NCI-H2196 (cell line): Measurements from ENCODE around the gene LRRC8B.
"Not testable (repeated sequence)": the region's sequence is repeated elsewhere in the genome, so short reads cannot be mapped to it uniquely, and the experiment has no call there.

Source experiments
- DNase-seq: peaks from one replicate; lab custom pipeline; 2025; ENCODE audit not compliant: unreplicated experiment; lab: John Stamatoyannopoulos, UW

The LRRC8B gene

DNA sequence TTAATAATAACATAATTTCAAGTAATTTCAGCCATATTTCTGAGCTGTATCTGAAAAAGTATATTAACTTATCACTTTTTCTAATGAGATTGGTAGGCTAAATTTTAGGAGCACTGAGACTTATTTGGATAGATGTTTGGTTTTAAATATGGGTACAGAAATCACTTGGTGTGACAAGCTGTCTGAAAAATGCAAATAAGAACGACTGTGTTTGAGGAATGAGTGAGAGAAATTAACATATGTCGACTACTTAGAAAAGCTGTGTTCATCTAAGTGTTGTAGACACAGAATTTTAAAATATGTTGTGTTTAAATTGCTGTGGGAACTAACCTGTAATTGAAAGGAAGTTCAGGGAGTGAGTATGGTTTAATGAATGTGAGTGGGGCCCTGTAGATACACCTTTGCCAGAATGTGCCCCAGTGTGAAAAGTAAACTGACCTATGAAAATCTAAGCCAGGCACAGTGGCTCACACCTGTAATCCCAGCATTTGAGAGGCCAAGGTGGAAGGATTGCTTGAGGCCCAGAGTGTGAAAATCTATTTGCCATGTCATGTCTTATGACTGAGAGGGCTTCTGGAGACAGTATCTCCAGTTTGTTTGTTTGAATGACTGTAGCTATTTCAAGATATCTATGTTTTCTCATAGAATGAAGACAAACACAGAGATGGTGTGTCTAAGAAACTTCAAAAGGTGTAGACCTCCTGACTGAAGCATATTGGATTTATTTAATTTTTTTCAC lies 54.5 kb downstream of the LRRC8B start:
- no peak for DNase-seq

DNA sequence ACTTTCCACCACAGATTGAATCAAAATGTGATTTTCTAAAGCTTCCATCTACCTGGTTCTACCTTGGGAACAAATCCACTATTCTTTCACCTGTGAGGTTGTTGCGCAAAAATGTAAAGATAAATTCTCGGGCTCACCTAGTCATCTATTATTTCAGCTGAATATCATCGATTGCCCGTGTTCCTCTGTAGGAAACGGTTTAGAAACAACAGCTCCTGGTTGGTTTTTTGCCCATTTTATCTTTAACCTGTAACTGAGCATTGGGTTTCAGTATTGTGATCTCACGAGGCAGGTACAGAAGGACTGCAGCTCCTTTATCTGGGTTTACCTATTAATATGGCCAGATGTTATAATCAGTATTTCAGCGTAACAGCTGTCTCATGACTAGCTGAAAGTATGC lies 55.4 kb downstream of the LRRC8B start:
- no peak for DNase-seq

DNA sequence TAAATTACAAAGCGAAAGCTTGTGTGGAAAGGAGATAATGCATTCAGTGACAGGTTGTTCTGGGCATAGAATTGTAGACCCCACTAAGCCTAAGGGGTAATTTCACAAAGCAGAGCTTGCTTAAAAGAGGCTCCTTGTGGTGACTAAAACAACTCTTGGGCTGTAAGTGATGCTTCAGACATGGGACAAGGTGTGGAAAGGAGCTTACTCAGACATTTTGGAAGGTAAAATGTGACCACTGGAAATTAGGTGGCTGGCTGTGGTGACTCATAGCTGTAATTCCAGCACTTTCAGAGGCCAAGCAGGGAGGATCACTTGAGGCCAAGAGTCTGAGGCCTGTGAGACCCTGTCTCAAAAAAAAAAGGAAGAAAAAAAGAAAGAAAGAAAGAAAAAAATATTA lies 57.2 kb downstream of the LRRC8B start:
- no peak for DNase-seq

DNA sequence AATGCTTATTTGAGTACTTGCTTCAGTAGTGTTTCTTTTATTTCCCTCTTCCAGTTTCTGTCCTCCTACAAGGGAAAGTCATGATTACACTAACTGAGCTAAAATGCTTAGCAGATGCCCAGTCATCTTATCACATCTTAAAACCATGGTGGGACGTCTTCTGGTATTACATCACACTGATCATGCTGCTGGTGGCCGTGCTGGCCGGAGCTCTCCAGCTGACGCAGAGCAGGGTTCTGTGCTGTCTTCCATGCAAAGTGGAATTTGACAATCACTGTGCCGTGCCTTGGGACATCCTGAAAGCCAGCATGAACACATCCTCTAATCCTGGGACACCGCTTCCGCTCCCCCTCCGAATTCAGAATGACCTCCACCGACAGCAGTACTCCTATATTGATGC lies 57.9 kb downstream of the LRRC8B start:
- no peak for DNase-seq

DNA sequence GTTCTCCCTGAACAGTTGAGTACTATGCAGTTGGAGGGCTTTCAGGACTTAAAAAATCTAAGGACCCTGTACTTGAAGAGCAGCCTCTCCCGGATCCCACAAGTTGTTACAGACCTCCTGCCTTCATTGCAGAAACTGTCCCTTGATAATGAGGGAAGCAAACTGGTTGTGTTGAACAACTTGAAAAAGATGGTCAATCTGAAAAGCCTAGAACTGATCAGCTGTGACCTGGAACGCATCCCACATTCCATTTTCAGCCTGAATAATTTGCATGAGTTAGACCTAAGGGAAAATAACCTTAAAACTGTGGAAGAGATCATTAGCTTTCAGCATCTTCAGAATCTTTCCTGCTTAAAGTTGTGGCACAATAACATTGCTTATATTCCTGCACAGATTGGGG lies 59.6 kb downstream of the LRRC8B start:
- no peak for DNase-seq

DNA sequence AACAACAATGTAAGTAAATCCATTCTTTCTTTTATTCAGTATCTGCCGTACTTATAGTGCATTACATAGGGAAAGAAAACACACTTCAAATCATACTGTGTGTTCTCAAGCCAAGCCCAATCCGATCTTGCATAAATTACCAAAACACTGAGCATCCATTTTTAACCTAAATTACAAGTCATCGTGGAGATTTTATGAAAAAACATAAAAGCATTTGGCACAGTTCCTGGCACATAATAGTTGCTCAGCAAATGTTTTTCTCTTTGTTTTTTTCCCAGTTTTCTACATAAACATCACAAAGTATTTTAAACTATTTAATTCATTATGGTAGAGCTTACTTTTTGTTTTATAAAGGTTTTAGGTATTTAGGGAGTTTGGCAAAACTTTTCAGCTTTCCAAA lies 60.2 kb downstream of the LRRC8B start:
- DNase-seq, result no peak

DNA sequence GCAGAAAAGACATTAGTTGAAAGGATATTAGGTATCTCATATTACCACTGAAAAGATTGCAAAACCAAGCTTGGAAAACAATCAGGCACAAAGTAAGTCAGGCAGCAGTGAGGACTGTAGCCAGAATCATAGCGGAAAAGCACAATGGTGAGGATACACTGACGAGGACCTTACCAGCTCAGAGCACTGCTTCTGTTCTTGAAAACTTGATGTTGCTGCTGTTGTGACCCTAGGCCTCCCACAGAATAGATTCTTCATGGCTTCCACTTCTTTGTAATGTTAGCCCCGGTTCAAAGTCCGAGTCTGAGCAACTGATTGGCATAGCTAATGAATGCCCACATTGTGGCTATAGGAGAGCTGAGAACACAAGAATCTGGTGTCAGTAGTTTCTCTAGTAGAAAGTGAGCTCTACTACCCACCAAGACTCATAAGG lies 63.1 kb downstream of the LRRC8B start:
- no peak for DNase-seq

DNA sequence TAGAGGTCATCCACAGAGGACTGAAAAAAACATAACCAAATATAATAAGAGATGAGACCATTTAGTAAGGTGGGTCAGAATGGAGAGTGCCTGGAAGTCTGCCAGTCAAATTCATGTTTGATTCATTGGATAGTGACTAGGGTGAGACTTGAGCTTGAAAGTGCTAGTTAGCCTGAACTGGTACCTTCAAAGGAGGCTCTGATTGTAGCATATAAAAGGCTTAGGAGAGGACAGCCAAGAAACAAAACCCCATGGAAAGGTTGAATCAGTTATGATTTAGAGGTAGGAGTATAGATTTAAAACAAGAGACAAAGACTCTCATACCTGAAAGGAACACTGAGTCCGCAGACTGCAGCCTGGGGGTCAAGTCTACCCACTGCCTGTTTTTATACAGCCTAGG lies 63.9 kb downstream of the LRRC8B start:
- DNase-seq, result no peak

DNA sequence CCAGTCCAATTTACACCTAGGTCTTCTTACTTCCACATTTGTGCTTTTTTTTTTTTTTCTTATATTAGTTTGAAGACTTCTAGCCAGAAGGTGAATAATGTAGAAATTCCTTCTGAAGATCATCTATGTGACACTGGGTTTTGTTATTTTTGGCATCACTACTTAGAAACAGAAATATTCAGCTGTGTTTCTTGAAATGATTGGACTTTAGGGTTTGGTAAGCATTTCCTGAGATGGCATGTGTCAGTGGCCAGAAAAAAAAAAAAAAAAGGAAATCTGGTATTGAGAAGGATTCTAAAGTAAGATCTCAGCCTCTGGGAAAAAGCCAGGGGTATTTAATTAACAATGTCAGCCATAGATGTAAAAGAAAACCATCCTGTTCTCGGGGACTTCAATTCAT lies 64.9 kb downstream of the LRRC8B start:
- no peak for DNase-seq

DNA sequence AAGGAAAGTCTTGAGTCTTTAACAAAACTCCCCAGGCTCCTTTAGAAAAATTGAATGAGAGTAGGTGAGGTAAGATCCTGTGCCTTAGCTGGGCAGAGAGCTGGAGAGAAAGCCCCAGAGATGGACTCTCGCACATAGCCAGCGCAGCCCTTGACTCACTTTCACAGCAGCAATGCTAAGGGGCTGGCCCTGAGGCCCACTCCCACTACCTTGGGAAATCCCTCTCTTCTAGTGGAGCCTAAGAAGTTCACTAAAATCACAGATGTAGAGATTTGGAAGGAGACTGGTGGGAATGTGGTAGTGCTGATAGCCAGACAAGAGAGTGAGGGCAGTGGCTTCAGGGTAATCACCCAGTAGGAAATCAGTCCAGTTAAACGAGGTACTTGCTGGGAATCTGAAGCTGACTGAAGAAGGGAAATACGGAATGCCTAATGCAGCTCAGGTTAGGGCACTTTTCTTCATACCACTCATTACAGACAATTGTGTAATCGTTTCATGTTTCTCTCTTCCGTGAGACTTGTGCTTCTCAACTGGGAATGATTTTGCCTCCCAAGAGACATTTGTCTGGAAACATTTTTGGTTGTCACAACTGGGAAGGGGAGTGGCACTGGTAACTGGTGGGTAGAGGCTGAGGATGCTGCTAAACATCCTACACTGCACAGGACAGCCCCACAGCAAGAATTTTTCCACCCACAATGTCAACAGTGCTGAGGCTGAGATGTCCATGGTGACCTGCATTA lies 65.9 kb downstream of the LRRC8B start:
- no peak for DNase-seq

DNA sequence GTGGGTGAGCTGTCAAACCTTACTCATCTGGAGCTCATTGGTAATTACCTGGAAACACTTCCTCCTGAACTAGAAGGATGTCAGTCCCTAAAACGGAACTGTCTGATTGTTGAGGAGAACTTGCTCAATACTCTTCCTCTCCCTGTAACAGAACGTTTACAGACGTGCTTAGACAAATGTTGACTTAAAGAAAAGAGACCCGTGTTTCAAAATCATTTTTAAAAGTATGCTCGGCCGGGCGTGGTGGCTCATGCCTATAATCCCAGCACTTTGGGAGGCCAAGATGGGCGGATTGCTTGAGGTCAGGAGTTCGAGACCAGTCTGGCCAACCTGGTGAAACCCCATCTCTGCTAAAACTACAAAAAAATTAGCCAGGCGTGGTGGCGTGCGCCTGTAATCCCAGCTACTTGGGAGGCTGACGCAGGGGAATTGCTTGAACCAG lies 68.3 kb downstream of the LRRC8B start:
- not testable (repeated sequence) for DNase-seq

DNA sequence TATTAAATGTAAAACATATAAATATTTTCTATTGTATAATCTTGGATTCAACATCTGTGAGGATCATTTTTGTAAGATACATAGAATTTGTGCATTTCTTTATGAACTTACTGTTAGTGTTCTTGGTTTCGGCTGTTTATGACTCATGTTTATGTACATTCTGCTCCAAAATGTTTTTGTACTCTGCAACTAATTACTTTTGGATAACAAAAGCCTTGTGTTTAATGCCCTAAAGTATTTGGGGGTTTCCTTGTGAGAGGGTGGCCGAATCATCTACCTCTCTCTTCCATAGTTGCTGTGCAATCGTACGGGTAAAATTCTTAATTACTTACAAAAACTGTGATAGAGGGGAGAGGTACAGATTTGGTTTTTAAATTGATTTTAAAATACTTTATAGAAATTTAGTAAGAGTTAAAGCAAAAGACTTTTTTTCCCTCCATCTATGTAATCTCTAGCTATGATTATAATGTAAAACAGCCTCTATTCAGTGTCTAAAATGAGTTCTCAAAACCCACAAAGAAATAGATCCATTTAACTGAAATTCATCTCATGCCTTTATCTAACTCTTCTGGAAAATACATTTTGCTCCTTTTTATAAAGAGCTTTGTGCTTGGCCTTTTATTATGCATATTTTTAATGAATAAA lies 69.6 kb downstream of the LRRC8B start:
- DNase-seq, result no peak

DNA sequence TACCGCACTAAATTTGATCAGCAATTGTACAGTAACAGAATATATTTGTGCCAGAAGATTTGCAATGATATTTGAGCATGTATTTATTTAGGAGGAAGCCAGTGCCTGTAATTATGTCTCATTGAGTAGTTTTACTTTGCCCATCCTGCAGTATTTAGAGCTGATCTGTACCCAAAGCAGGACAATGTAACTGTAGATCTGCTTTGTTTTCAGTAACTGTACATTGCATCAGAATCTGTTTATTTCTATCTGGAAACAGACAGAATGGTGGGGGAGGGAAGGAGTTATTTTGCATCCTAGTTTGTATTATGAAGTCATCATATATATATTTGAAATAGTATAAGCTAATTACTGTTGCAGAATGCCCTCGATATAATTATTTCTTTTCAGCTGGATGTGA lies 72.1 kb downstream of the LRRC8B start:
- no peak for DNase-seq

DNA sequence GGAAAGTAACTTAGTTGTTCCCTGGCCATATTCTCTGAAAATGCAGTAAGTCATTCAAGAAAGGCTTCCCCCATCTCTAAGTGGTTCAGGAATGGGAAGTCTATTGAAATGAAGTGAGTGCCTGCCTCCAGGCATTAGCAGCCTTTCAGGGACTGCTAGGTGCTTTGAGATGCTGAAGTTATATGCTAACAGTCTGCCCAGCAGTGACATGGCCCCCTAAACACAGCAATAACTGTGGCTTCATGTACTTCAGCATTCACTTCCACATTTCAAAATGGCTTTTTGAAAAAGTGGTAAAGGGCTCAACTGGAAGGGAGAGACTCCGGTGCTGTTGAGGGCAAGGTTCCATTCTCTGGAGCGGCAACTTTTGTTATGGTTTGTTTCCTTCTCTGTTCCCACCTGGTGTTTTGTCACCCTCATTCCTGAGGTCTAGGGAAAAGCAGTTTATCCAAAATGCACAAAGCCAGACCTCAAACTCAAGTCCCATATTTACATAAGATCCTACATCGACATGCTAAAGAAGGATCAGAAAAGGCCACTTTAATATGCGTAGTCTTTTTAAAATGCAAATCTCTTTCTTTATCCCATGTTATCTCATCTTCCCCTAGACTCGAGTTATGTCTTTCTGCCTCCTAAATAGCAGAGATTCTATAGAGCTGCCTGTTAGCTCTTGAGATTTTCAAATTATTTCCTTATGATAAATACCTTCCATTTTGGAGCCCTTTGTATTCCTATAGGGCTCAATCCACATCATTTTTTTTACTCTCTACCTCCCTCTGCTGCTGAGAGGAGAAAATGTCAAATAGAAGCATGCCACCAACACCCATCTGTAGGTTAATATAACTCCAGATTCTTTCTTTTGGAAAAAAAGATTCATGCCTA lies 74.1 kb downstream of the LRRC8B start:
- DNase-seq, result peak; percentile 47

DNA sequence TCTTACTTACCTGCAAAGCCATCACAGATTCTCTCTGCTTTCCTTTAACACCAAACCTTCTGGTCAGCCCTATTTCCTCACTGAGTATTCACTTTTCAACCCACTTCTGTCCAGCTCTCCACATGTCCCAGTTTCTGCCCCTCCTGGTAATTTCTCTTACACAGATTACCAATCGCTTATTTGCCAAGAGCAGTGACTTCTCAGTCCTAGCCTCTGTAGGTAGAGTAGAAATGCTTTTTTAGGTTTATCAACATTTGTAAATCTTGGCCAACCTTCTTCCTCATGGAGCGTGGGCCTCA lies 74.7 kb downstream of the LRRC8B start:
- DNase-seq, result no peak

DNA sequence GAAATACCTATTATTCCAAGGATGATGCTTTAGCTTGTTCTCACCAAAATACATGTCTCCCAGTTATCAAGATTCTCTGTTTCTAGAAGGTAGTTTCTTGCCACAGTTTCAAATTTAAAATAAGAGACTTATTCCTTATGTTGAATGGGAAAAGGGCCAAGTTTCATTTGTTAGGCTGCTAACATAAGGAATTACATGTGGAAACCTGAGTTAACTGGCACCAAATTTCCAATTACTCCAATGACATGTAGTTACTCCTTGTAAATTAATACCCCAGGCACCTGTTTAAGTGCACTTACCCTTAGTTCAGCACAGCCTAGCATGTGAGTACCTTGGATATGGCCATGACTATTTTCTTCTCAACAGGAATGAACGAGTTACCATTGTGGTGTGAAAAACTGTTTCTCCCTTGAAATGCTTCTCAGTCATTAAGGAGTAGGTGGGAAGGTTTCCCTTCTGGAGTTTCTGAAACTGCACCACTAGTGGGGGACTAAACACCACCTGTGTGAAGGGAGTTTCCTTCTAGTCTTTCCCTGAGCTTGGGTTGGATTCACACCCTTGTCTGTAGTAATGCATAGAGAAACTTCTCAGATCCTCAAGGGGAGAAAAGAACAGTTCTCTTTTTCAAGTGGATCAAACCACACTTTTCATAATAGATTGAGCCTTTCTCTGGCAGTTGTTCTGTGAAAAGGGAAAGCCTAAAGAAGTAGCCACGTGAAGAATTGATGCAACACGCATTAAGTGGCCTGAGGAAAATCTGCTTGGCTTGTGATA lies 76.0 kb downstream of the LRRC8B start:
- DNase-seq, result no peak

DNA sequence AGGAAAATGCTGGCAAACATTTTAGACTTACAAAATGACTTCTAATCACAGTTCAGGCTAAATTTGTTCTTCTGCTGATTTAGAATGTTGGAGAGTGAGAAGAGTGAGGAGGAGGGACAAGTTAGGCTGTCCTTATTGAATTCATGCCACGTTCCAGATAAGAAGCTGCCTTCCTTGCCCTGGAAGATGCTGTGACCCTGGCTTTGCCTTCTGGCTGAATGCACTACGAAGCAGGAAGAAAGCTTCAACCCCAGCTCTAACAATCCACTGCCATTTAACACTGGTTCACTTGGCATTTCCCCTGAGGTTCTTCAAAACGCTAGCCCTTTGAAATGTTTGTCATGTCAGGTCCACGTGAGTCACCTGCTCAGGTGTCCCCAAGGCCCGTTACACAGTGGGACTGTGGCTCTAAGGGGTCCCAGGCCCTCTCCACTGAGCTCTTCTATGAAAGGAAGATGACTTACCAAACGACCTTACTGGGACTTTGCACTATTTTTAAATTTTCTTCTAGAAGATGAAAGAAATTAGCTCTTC lies 78.3 kb downstream of the LRRC8B start:
- no peak for DNase-seq

DNA sequence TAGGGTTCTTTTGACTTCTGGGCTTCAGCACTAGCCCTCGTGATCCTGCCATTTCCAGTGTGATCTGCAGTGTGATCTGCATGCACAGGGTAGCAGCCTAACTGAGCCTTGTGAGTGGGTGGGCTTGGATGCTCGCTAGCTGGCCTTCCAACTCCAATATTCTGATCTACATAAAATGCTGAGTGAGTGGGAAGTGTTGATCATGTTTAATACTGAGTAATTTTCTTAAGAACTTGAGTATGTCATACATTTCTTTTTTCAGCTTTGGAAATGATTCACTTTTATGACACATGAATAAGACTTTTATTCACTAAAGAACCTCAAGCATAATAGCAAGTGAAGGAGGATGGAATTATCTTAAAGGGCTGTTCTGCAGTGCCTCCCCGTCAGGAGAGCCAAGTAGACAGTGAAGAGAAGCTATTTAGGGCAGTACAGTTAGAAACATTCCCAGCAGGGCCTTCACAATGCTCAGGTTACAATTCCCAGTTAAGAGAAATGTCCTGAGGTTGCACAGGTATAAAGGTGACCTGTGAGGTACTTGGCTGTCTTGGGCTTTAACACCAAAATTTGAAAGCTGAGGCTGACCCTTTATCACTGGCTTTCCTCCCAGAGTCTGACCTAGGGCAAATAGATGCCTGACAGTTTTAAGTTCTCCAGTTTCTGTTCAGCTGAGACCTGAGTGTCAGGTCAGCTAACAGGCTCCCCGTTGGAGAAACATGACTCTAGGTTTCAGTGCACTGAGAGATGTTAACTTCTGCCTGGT lies 79.2 kb downstream of the LRRC8B start:
- no peak for DNase-seq

DNA sequence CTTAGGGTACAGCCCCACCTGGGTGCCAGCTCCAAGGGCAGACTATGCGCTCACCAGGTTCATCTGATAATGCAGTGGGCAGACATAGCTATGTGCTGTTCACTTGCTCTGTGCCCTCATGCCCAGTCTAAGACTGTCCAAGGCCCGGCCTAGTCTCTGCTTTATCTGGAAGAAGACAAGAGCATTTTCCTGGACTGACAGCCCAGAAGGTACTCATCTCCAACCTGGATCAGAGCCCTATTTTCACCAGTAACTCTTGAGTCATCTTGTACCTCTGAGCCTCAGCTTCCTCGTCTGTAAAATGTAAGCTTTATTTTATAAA lies 79.7 kb downstream of the LRRC8B start:
- no peak for DNase-seq

DNA sequence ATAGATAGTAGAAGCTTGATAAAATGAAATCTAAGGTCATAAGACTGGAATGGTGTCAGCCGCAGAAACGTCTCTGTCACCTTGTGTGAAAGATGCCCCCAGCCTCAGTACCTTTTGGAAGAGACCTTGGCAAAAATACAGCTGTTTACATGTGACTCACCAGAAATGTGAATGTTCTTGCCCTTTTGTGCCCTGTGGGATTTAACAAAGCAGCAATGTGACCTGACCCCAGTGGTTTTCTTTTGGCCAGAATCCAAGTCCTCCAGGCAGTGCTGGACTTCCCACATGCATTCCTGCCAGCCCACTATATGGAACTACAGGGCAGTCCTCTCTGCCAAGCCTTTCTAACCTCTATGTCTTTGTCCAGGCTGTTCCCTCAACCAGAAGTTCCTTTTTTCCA lies 81.1 kb downstream of the LRRC8B start:
- DNase-seq, result peak; percentile 29
